Thymus (tissue), 11 donors: Measurements from ENCODE around the gene TMEM40. TPM values are rescaled to one million over a fixed set of nuclear protein-coding genes. Genes with fewer than 3 reads are reported as not detected.

ENCODE experiments used
- DNase-seq, 9 donors: peaks; one replicate each; pipeline ENCODE4 v3.0.0-alpha.2; 2013; ENCODE audit warnings: low spot score in 9 of 9, low read depth in 6 of 9, missing footprints in 1 of 9
- H3K27ac ChIP-seq, 2 donors: one replicate each; pipeline ENCODE4 v1.5.1; 2013; ENCODE audit warnings: control low read depth in 1 of 2, low read depth in 1 of 2, low read length in 1 of 2, mild to moderate bottlenecking in 1 of 2, moderate library complexity in 1 of 2
- H3K27me3 ChIP-seq, 2 donors: one replicate each; pipeline ENCODE4 v1.5.1; 2013; ENCODE audit warnings: low read length in 1 of 2; ENCODE audit not compliant: control insufficient read depth in 2 of 2, insufficient read depth in 1 of 2
- H3K36me3 ChIP-seq, 2 donors: one replicate each; pipeline ENCODE4 v1.5.1; 2013; ENCODE audit warnings: low read length in 1 of 2, mild to moderate bottlenecking in 1 of 2, moderate library complexity in 1 of 2; ENCODE audit not compliant: control insufficient read depth in 2 of 2, insufficient read depth in 2 of 2
- H3K4me1 ChIP-seq, 2 donors: one replicate each; pipeline ENCODE4 v1.5.1; 2013; ENCODE audit warnings: low read length in 2 of 2; ENCODE audit not compliant: control insufficient read depth in 2 of 2, insufficient read depth in 2 of 2
- H3K4me3 ChIP-seq, 2 donors: one replicate each; pipeline ENCODE4 v1.5.1; 2013; ENCODE audit warnings: low read length in 2 of 2, control low read depth in 1 of 2, mild to moderate bottlenecking in 1 of 2
- H3K9me3 ChIP-seq, 2 donors: one replicate each; pipeline ENCODE4 v1.5.1; 2013; ENCODE audit warnings: low read length in 1 of 2, mild to moderate bottlenecking in 1 of 2; ENCODE audit not compliant: control insufficient read depth in 2 of 2, insufficient read depth in 1 of 2
- WGBS: extraction: QIAGEN DNeasy Blood & Tissue Kit; methylation state at CpG from one replicate; pipeline ENCODE4 v1.1.7; 2013; 5-methylcytosine and 5-hydroxymethylcytosine counted together
- polyA plus RNA-seq: library from polyadenylated mRNA; stranded (reverse); fragments of 200-250 nt; gene quantifications from one replicate; pipeline ENCODE4 v1.2.3, GENCODE V29; 2013
- total RNA-seq: library from RNA; stranded (reverse); fragments of 120-200 nt; gene quantifications from one replicate; pipeline ENCODE4 v1.2.4, GENCODE V29; 2013
- donor health status: healthy.

The TMEM40 gene
- total and polyA plus RNA-seq, 2 donors = 0.76 to 14.1 TPM

DNA sequence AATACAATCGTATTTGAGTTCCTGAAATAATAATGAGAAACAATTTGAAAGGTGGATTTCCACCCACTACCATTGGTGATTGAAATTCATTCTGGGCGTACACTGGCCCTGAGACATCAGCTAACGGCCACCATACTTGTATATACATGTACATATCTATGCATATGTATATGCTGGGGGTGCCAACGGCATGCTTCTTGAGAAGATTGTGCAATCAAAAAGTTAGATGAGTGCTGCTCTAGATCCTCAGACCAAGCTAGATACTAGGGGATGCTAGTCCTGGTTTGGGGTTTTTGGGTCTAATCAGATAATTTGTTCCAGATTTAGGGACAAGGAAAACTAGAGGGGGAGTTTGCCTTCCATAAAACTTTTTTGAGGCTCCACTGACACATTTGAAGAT lies 2.9 kb downstream of the TMEM40 start:
- Histone ChIP-seq H3K27ac (no peak overlapping the region), H3K4me3 (no peak overlapping the region), H3K9me3 (no peaks in the 10 kb centered on the region)

GRCh38 chr3:12755754-12756153 lies 3.3 kb downstream of the TMEM40 start:
- no peak overlapping the region for H3K4me3 ChIP-seq
- H3K27ac ChIP-seq = no peak overlapping the region
- 51% methylated on average over 6 of the region's 6 CpGs for WGBS
- H3K27me3 ChIP-seq = no peaks in the 10 kb centered on the region
- peaks cover 0 to 14% of the 10 kb centered on the region in 2 donors for H3K4me1 ChIP-seq
- H3K9me3 ChIP-seq = no peaks in the 10 kb centered on the region
- H3K36me3 ChIP-seq = no peaks in the 10 kb centered on the region
- no peak for DNase-seq

More for the DNA sequence above, 2.9 kb downstream of the TMEM40 start:
- Histone ChIP-seq H3K27me3 (no peaks in the 10 kb centered on the region), H3K36me3 (no peaks in the 10 kb centered on the region), H3K4me1 (peaks cover 0 to 14% of the 10 kb centered on the region in 2 donors)
- 90% methylated on average over 4 of the region's 4 CpGs for WGBS
- DNase-seq = no peak

GRCh38 chr3:12754313-12754712 lies 4.7 kb downstream of the TMEM40 start:
- no peak for DNase-seq
- WGBS = 97% methylated on average over 1 of the region's 1 CpG
- no peak overlapping the region for H3K4me3 ChIP-seq
- no peaks in the 10 kb centered on the region for H3K27me3 ChIP-seq
- H3K9me3 ChIP-seq = no peaks in the 10 kb centered on the region
- no peak overlapping the region for H3K27ac ChIP-seq
- H3K4me1 ChIP-seq = peaks cover 0 to 15% of the 10 kb centered on the region in 2 donors
- H3K36me3 ChIP-seq = no peaks in the 10 kb centered on the region

- no peaks in the 10 kb centered on the region for H3K27me3 ChIP-seq
- WGBS = 85% methylated on average over 9 of the region's 9 CpGs
- no peak overlapping the region for H3K4me3 ChIP-seq
- H3K27ac ChIP-seq = no peak overlapping the region
- DNase-seq = no peak
- H3K36me3 ChIP-seq = no peaks in the 10 kb centered on the region
- peaks cover 0 to 7% of the 10 kb centered on the region in 2 donors for H3K4me1 ChIP-seq
- no peaks in the 10 kb centered on the region for H3K9me3 ChIP-seq
These were observed 5.6 kb downstream of the TMEM40 start for GRCh38 chr3:12753275-12754028.

GRCh38 chr3:12752809-12753208 lies 6.2 kb downstream of the TMEM40 start:
- peaks cover 0 to 7% of the 10 kb centered on the region in 2 donors for H3K4me1 ChIP-seq
- no peaks in the 10 kb centered on the region for H3K27me3 ChIP-seq
- no peak for DNase-seq
- H3K36me3 ChIP-seq = no peaks in the 10 kb centered on the region
- WGBS = 97% methylated on average over 2 of the region's 2 CpGs
- no peak overlapping the region for H3K4me3 ChIP-seq
- H3K9me3 ChIP-seq = no peaks in the 10 kb centered on the region
- no peak overlapping the region for H3K27ac ChIP-seq

GRCh38 chr3:12752102-12752501 lies 7.0 kb downstream of the TMEM40 start:
- no peaks in the 10 kb centered on the region for H3K36me3 ChIP-seq
- H3K4me1 ChIP-seq = peaks cover 0 to 7% of the 10 kb centered on the region in 2 donors
- H3K27me3 ChIP-seq = no peaks in the 10 kb centered on the region
- no peak for DNase-seq
- no peak overlapping the region for H3K4me3 ChIP-seq
- no peaks in the 10 kb centered on the region for H3K9me3 ChIP-seq
- H3K27ac ChIP-seq = no peak overlapping the region
- WGBS = 47% methylated on average over 3 of the region's 3 CpGs

DNA sequence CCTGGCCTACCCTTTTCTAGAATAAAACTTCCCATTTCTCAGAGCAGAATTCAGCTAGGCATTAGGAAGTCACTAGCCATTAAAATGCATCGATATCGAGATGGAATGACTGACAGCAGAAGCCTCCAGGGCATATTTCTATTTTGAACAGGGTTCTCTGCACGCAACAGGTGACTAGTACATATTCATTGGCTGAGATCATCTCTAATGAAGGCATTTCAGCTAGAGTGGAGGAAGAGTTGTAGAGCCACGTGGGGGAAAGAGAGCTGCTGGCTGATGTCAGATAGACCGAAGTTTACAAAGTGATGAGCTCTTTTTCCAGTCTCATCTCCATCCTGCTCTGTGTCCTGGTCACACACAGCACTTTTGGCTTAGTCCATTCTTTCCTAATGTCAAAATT lies 7.5 kb downstream of the TMEM40 start:
- peaks cover 0 to 7% of the 10 kb centered on the region in 2 donors for H3K4me1 ChIP-seq
- DNase-seq = no peak
- H3K36me3 ChIP-seq = no peaks in the 10 kb centered on the region
- WGBS = 96% methylated on average over 5 of the region's 5 CpGs
- H3K27ac ChIP-seq = no peak overlapping the region
- no peaks in the 10 kb centered on the region for H3K9me3 ChIP-seq
- no peaks in the 10 kb centered on the region for H3K27me3 ChIP-seq
- no peak overlapping the region for H3K4me3 ChIP-seq

- no peaks in the 10 kb centered on the region for H3K9me3 ChIP-seq
- WGBS = 72% methylated on average over 4 of the region's 4 CpGs
- H3K4me3 ChIP-seq = no peak overlapping the region
- no peaks in the 10 kb centered on the region for H3K27me3 ChIP-seq
- H3K4me1 ChIP-seq = peaks cover 0 to 7% of the 10 kb centered on the region in 2 donors
- no peaks in the 10 kb centered on the region for H3K36me3 ChIP-seq
- no peak for DNase-seq
- H3K27ac ChIP-seq = no peak overlapping the region
These were observed 8.4 kb downstream of the TMEM40 start for GRCh38 chr3:12750658-12751071.

GRCh38 chr3:12750223-12750622 lies 8.8 kb downstream of the TMEM40 start:
- Histone ChIP-seq H3K9me3 (no peaks in the 10 kb centered on the region), H3K27me3 (no peaks in the 10 kb centered on the region), H3K36me3 (no peaks in the 10 kb centered on the region), H3K4me3 (no peak overlapping the region), H3K4me1 (peaks cover 0 to 3% of the 10 kb centered on the region in 2 donors), H3K27ac (no peak overlapping the region)
- 9% methylated on average over 3 of the region's 3 CpGs for WGBS
- peak in 2 of 9 donors; percentile 13 to 15 for DNase-seq
